ENCODE data around the gene ESYT1. TPM values are rescaled to one million over a fixed set of nuclear protein-coding genes. Genes with fewer than 3 reads are reported as not detected.

Gene ESYT1
- total RNA-seq, 4 donors from 2014 or later, result 91.2 to 235 (median 210) TPM

- Histone ChIP-seq H3K9me3 (no peaks in the 10 kb centered on the region), H3K27me3 (no peaks in the 10 kb centered on the region), H3K27ac (peak within 1 kb of the TSS; percentile 43 to 95 (median 93)), H3K36me3 (no peaks in the 10 kb centered on the region), H3K4me1 (peaks cover 0 to 33% (median 13%) of the 10 kb centered on the region in 4 donors), H3K4me3 (peak within 1 kb of the TSS; percentile 62 to 70 (median 66))
- DNase-seq (ENCODE audit: low spot score in 2 of 2), result peak; percentile 36 to 41
- TF ChIP-seq CTCF (IDR thresholded peaks at IDR 0.05) (peak in 1 of 5 experiments; percentile 23), POLR2A (IDR thresholded peaks at IDR 0.05) (peak in 1 of 2 donors; percentile 49), EP300 (IDR thresholded peaks at IDR 0.05) (peak in 1 of 2 donors; percentile 91)
- 1% methylated on average over 54 to 56 of the region's 59 CpGs for WGBS, 2 donors
These were observed 48.1 kb upstream of the ESYT1 start, which contains the start of gene ERBB3 for GRCh38 chr12:56079723-56080555. Gene ERBB3 (plus strand): TSS chr12:56080165. CDS start chr12:56080301, 136 bp downstream.

- H3K9me3 ChIP-seq, result no peaks in the 10 kb centered on the region
- 16 to 23% methylated on average over 14 of the region's 20 CpGs for WGBS, 2 donors
- DNase-seq (ENCODE audit: low spot score in 2 of 2), result no peak
- H3K4me3 ChIP-seq, result peak overlapping the region; percentile 62 to 70 (median 66)
- TF ChIP-seq POLR2A (IDR thresholded peaks at IDR 0.05), result no peak
- no peak for TF ChIP-seq CTCF (IDR thresholded peaks at IDR 0.05)
- TF ChIP-seq EP300 (IDR thresholded peaks at IDR 0.05), result no peak
- no peaks in the 10 kb centered on the region for H3K27me3 ChIP-seq
- H3K4me1 ChIP-seq, result peaks cover 0 to 39% (median 16%) of the 10 kb centered on the region in 4 donors
- H3K27ac ChIP-seq, result peak overlapping the region; percentile 43 to 95 (median 93)
- H3K36me3 ChIP-seq, result no peaks in the 10 kb centered on the region
These were observed 47.4 kb upstream of the ESYT1 start for GRCh38 chr12:56080556-56081138.

- Histone ChIP-seq H3K27me3 (no peaks in the 10 kb centered on the region), H3K4me3 (peak overlapping the region; percentile 62 to 70 (median 66)), H3K9me3 (no peaks in the 10 kb centered on the region), H3K36me3 (no peaks in the 10 kb centered on the region), H3K4me1 (peaks cover 0 to 47% (median 18%) of the 10 kb centered on the region in 4 donors), H3K27ac (peak overlapping the region; percentile 43 to 95 (median 93))
- DNase-seq (ENCODE audit: low spot score in 2 of 2), result no peak
- no peak for TF ChIP-seq CTCF (IDR thresholded peaks at IDR 0.05)
- peak in 1 of 2 donors; percentile 44 for TF ChIP-seq EP300 (IDR thresholded peaks at IDR 0.05)
- peak in 1 of 2 donors; percentile 20 for TF ChIP-seq POLR2A (IDR thresholded peaks at IDR 0.05)
- WGBS, 2 donors, result 33 to 37% methylated on average over 6 of the region's 6 CpGs
These were observed 46.4 kb upstream of the ESYT1 start for GRCh38 chr12:56081393-56082347.

- Histone ChIP-seq H3K4me3 (peak overlapping the region in 2 of 4 donors; percentile 62 to 64), H3K27me3 (no peaks in the 10 kb centered on the region), H3K4me1 (peaks cover 0 to 54% (median 19%) of the 10 kb centered on the region in 4 donors), H3K27ac (peak overlapping the region; percentile 43 to 95 (median 93)), H3K9me3 (no peaks in the 10 kb centered on the region), H3K36me3 (no peaks in the 10 kb centered on the region)
- no peak for DNase-seq (ENCODE audit: low spot score in 2 of 2)
- TF ChIP-seq CTCF (IDR thresholded peaks at IDR 0.05) (no peak), EP300 (IDR thresholded peaks at IDR 0.05) (no peak), POLR2A (IDR thresholded peaks at IDR 0.05) (no peak)
- WGBS, 2 donors, result 49 to 59% methylated on average over 2 of the region's 2 CpGs
These were observed 45.7 kb upstream of the ESYT1 start for GRCh38 chr12:56082382-56082781.
